Choroid plexus epithelial cell (primary cell): ENCODE results near the gene NRIP2.
"Not testable (repeated sequence)": the region's sequence is repeated elsewhere in the genome, so short reads cannot be mapped to it uniquely, and the experiment has no call there.

Source experiments
- DNase-seq: peaks from one replicate; pipeline ENCODE4 v3.0.0-alpha.2; 2010; ENCODE audit warnings: low read depth
- H3K4me3 ChIP-seq: 2 replicates; pipeline ENCODE4 v1.5.1; 2011; ENCODE audit warnings: low read depth, mild to moderate bottlenecking, control low read depth, low read length, moderate library complexity
- TF ChIP-seq, protein P1 (sequence below): conservative IDR thresholded peaks from 2 replicates; pipeline ENCODE4 v1.5.1; 2011; ENCODE audit warnings: low read depth, mild to moderate bottlenecking, control low read depth, inconsistent platforms, low read length, moderate library complexity

Gene NRIP2

DNA sequence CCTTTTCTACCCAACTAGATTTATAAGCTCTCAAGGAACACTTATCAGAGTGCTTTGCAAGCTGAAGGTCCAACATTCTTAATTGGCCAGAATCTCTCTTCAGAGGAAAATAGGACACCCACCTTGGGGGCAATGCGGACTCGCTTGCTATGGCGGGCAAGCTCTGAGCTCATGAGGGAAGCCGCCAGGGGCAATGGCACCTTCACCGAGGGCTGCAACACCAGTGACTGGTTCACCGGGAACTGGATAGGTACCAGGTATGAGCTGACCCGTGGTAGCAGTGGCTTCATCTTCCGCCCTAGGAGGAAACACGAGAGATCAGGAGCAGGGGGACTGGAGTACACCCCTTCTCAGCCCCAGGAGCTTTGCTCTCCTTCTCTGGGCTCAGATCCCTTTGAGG, 29.4 kb upstream of the NRIP2 start:
- H3K4me3 ChIP-seq, result no peak overlapping the region
- DNase-seq, result no peak
- TF ChIP-seq, protein P1, sequence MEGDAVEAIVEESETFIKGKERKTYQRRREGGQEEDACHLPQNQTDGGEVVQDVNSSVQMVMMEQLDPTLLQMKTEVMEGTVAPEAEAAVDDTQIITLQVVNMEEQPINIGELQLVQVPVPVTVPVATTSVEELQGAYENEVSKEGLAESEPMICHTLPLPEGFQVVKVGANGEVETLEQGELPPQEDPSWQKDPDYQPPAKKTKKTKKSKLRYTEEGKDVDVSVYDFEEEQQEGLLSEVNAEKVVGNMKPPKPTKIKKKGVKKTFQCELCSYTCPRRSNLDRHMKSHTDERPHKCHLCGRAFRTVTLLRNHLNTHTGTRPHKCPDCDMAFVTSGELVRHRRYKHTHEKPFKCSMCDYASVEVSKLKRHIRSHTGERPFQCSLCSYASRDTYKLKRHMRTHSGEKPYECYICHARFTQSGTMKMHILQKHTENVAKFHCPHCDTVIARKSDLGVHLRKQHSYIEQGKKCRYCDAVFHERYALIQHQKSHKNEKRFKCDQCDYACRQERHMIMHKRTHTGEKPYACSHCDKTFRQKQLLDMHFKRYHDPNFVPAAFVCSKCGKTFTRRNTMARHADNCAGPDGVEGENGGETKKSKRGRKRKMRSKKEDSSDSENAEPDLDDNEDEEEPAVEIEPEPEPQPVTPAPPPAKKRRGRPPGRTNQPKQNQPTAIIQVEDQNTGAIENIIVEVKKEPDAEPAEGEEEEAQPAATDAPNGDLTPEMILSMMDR, result no peak

DNA sequence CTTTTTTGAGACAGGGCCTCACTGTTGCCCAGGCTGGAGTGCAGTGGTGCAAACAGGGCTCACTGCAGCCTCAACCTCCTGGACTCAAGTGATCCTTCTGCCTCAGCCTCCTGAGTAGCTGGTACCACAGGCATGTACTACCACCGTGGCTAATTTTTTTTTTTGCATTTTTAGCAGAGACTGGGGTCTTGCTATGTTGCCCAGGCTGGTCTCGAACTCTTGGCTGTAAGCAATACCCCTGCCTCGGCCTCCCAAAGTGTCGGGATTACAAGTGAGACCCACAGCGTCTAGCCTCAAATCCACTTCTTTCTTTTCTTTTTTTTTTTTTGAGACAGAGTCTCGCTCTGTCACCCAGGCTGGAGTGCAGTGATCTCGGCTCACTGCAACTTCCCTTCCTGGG, 28.6 kb upstream of the NRIP2 start:
- DNase-seq, H3K4me3 ChIP-seq: not testable (repeated sequence)

DNA sequence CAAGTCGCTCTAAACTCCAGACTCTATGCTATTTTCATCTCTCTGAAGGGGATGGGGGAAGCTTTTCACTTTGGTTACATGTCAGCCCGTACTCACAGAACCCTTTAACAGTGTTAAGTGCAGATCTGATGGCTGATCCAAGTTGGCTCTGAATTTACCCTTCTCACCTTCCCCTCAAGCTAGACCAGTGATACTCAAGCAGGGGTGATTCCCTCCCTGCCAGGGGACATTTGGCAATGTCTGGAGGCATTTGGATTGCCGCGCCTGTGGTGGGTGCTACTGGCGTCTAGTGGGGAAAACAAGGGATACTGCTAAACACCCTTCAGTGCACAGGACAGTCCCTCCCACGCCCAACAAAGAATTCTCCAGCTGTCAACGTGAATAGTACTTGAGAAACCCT, 28.0 kb upstream of the NRIP2 start:
- DNase-seq, result no peak
- TF ChIP-seq, protein P1, result no peak
- no peak overlapping the region for H3K4me3 ChIP-seq

DNA sequence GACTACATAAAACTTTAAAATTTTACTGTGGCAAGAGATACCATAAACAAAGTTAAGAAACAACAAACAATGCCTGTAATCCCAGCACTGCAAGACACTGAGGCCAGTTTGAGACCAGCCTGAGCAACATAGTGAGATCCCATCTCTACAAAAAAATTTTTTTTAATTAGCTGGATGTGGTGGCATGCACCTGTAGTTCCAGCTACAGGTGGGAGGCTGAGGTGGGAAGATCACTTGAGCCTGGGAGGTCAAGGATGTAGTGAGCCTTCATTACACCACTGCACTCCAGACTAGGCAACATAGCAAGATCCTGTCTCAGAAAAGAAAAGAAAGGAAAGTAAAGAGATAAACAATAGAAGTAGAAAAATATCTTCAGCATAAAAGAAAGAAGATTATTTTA, 25.3 kb upstream of the NRIP2 start:
- no peak overlapping the region for H3K4me3 ChIP-seq
- TF ChIP-seq, protein P1, result no peak
- no peak for DNase-seq

DNA sequence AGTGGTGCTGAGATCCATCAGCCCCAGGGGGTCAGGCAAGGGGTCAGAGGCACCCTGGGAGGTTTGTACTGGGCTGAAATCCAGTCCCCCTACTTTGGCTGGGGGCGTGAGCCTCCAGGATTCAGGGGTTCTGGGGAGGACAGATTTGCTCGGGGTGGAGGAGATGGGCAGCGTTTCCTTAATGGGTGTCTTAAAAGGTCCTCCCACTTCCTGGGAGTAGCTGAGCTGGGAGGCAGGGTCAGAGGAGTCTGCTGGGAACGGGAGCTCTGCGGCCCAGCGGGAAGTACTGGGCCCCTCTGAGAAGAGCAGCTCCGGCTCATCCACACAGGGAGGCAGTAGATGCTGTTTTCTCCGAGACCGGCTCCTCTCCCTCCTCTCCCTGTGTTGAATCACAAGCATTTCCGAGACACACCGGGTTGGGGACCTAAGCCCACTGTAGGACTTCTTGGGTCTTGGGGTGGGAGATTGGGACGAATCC, 24.1 kb upstream of the NRIP2 start:
- H3K4me3 ChIP-seq, result no peak overlapping the region
- TF ChIP-seq, protein P1, result peak; percentile 23
- peak; percentile 59 for DNase-seq

DNA sequence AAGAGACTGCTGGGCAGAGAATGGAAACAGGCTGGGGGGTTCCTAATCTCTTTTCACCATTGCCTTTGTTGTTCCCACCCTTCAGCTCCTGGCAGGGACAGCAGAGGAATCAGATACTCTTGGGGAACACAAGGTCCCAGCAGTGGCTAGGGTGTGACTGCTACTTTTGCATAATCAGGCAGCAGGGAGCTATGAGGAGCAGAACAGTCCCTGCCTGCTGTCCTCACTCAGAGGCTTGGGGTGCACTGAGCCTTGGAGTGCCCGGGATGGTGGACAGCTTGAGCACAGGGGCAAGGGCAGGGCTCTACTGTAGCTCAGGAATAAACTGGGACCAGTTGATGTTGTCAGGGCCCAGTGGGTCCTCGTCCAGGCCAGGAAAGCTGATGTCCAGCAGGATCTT, 23.5 kb upstream of the NRIP2 start:
- DNase-seq, result no peak
- TF ChIP-seq, protein P1, result no peak
- no peak overlapping the region for H3K4me3 ChIP-seq

DNA sequence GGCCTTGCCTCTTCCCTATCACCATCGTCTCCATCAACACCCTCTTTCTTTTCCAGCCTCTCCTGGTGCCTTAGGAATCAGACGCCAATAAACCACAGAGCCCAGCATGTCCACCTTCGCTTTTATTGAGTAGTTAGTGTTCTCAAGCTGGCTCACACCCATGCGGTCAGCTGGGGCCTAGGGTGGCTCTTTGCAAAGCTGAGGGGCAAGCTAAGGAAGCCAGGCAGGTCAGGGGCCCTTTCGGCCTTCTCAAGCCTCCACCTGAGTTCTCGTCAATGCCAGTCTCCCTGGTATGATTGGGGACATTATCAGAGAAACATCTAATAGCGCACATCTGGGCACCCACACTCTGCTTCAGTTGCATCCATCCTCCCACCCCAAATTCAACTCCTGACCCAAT, 22.7 kb upstream of the NRIP2 start:
- TF ChIP-seq, protein P1, result no peak
- DNase-seq, result no peak
- H3K4me3 ChIP-seq, result no peak overlapping the region

DNA sequence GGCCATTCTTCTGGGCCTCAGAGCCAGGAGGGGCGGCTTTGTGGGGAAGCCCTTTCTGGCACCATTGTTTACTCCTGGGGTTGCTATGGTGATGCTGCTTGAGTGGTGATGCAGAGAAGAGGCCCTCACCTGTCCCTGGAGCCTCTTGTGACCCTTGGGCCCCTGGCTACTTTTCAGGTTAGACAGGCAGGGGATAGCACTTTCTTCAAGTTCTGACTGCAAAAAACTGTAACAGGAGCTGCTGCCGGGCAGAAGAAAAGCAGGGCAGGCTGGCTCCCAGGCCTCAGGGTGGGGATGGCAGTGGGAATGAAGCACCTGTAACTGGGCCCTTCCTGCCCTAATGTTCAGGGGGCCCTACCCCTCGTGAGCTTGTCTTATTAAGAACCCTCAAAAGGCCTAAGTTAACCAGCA, 22.2 kb upstream of the NRIP2 start, which contains the start of gene TEX52:
Gene TEX52, minus strand, starts transcription at position 19 of the 411 bp plus-strand sequence. Its CDS starts 13 bp downstream, at position 6.
- TF ChIP-seq, protein P1, result no peak
- no peak for DNase-seq
- no peak within 1 kb of the TSS for H3K4me3 ChIP-seq
